Parathyroid adenoma (tissue), 2 donors: ENCODE measurements around the gene GALNT10.

Experiments
- H2AFZ ChIP-seq: fragments of 300-600 bp; sonication (generic); one replicate; pipeline ENCODE4 v1.7.0; 2017; ENCODE audit warnings: antibody characterized with exemption, mild to moderate bottlenecking
- H3K27ac ChIP-seq: fragments of 300-600 bp; sonication (generic); one replicate; pipeline ENCODE4 v1.7.0; 2017
- H3K27me3 ChIP-seq: fragments of 300-600 bp; sonication (generic); one replicate; pipeline ENCODE4 v1.7.0; 2017; ENCODE audit warnings: low read length; ENCODE audit not compliant: control insufficient read depth, insufficient read depth
- H3K36me3 ChIP-seq: fragments of 300-600 bp; sonication (generic); one replicate; pipeline ENCODE4 v1.7.0; 2017; ENCODE audit warnings: low read length; ENCODE audit not compliant: control insufficient read depth, insufficient read depth
- H3K4me1 ChIP-seq: fragments of 300-600 bp; sonication (generic); one replicate; pipeline ENCODE4 v1.7.0; 2017; ENCODE audit warnings: control low read depth
- H3K4me2 ChIP-seq: fragments of 300-600 bp; sonication (generic); one replicate; pipeline ENCODE4 v1.7.0; 2017; ENCODE audit warnings: low read length
- H3K4me3 ChIP-seq: fragments of 300-600 bp; sonication (generic); one replicate; pipeline ENCODE4 v1.7.0; 2017; ENCODE audit warnings: low read depth, low read length
- H3K79me2 ChIP-seq: fragments of 300-600 bp; sonication (generic); one replicate; pipeline ENCODE4 v1.7.0; 2017; ENCODE audit warnings: control low read depth
- H3K9ac ChIP-seq: fragments of 300-600 bp; sonication (generic); one replicate; pipeline ENCODE4 v1.7.0; 2017; ENCODE audit warnings: mild to moderate bottlenecking
- H3K9me3 ChIP-seq: fragments of 300-600 bp; sonication (generic); one replicate; pipeline ENCODE4 v1.7.0; 2017; ENCODE audit warnings: low read length; ENCODE audit not compliant: control insufficient read depth
- CTCF ChIP-seq: fragments of 300-600 bp; sonication (generic); IDR thresholded peaks from one replicate; pipeline ENCODE4 v1.7.0; 2017; ENCODE audit warnings: antibody characterized with exemption, mild to moderate bottlenecking
- donor health status: primary hyperparathyroidism.

GALNT10 gene

DNA sequence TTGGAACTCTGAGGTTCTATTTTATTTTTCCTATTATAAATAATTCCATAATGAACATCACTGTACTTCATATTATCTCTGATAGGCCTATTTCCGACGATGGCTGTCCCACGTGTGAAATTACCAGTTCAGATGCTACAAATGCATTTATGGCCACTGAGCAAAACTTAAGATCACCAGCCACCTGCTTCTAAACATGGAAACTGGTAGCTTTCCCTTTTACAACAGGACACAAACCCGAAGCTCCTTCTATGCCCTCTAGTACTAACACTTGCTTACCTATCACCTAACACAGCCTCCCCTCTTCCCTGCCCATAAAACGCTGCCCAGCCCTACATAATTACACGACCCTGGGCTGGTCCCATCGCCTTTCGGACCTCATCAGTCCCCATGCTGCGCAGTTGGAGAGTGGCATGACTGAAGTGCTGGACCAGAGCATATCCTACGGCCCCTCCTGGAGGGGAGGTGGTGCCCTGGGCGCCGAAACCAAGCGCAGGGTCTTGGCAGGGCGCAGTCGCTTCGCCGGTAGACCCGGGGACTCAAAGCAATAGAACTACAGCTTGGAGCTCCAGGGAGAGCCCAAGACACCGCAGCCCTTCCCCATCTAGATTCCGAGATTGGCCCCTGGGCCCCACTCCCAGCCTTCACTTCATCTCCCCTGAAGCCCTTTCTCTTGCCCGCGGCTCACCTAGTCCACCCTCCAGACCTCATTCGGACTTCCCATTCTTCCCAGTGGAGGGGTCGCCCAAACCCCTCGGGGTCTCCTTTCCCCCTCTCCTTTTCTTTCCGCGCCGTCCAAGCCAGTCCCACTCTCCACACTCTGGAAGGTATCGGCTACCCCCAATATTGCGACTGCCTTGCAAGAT lies 254.3 kb downstream of the GALNT10 start:
- Histone ChIP-seq H3K4me1 (no peaks in the 10 kb centered on the region), H3K9me3 (no peaks in the 10 kb centered on the region), H3K27ac (peak overlapping the region; percentile 16), H3K4me3 (peak overlapping the region; percentile 90), H3K36me3 (no peaks in the 10 kb centered on the region), H3K9ac (peak overlapping the region; percentile 9), H2AFZ (peak overlapping the region; percentile 83), H3K4me2 (peak overlapping the region; percentile 68), H3K79me2 (peaks cover 13% of the 10 kb centered on the region), H3K27me3 (no peaks in the 10 kb centered on the region)
- TF ChIP-seq CTCF: no peak

GRCh38 chr5:154445422-154446194 lies 255.1 kb downstream of the GALNT10 start, which contains the start of gene SAP30L:
SAP30L (plus strand) TSS chr5:154445997; CDS start chr5:154446605, 608 bp downstream.
- peak within 1 kb of the TSS; percentile 58 for H3K27ac ChIP-seq
- peak within 1 kb of the TSS; percentile 41 for H3K9ac ChIP-seq
- TF ChIP-seq CTCF: no peak
- peaks cover 13% of the 10 kb centered on the region for H3K79me2 ChIP-seq
- no peaks in the 10 kb centered on the region for H3K9me3 ChIP-seq
- no peaks in the 10 kb centered on the region for H3K27me3 ChIP-seq
- no peaks in the 10 kb centered on the region for H3K36me3 ChIP-seq
- peak within 1 kb of the TSS; percentile 90 for H3K4me3 ChIP-seq
- no peaks in the 10 kb centered on the region for H3K4me1 ChIP-seq
- H2AFZ ChIP-seq: peak within 1 kb of the TSS; percentile 83
- peak within 1 kb of the TSS; percentile 71 for H3K4me2 ChIP-seq

DNA sequence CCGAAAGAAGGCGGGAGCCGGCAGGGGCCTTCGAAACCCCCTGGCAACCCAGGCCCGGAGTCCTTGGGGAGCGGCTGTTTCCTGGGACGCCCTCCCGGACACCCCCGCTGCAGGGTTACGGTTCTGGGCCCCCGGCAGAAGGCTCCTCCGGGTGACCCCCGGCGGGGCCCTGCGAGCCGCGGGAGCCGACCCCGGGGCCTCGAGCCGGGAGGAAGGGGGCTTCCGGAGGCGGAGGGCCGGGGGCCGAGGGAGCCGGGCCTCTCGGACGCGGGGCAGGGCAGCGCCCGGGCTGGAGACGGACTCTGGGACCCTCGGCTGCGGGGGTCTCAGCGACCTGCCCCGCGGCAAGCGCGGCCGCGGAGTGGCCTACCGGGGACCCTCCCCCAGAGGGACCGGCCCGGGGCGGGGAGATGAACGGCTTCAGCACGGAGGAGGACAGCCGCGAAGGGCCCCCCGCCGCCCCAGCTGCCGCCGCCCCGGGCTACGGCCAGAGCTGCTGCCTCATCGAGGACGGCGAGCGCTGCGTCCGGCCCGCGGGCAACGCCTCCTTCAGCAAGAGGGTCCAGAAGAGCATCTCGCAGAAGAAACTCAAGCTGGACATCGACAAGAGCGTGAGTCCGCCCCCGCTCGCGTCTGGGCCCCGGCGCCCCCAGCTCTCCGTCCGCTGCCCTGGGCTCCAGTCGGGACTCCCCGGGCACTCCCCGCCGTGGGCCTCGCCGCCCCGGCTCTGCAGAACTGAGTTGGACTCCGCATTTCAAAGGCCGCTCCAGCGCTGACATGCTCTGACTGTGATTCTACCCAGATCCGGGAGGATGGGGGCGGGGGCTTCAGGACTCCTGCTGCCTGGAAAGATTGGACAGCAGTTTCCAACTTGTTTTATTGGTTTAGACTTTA lies 255.9 kb downstream of the GALNT10 start:
- Histone ChIP-seq H3K4me3 (peak overlapping the region; percentile 65), H3K79me2 (peaks cover 13% of the 10 kb centered on the region), H3K4me2 (peak overlapping the region; percentile 71), H3K27me3 (no peaks in the 10 kb centered on the region), H2AFZ (peak overlapping the region; percentile 80), H3K4me1 (no peaks in the 10 kb centered on the region), H3K9me3 (no peaks in the 10 kb centered on the region), H3K36me3 (no peaks in the 10 kb centered on the region), H3K9ac (peak overlapping the region; percentile 41), H3K27ac (peak overlapping the region; percentile 58)
- TF ChIP-seq CTCF: no peak

DNA sequence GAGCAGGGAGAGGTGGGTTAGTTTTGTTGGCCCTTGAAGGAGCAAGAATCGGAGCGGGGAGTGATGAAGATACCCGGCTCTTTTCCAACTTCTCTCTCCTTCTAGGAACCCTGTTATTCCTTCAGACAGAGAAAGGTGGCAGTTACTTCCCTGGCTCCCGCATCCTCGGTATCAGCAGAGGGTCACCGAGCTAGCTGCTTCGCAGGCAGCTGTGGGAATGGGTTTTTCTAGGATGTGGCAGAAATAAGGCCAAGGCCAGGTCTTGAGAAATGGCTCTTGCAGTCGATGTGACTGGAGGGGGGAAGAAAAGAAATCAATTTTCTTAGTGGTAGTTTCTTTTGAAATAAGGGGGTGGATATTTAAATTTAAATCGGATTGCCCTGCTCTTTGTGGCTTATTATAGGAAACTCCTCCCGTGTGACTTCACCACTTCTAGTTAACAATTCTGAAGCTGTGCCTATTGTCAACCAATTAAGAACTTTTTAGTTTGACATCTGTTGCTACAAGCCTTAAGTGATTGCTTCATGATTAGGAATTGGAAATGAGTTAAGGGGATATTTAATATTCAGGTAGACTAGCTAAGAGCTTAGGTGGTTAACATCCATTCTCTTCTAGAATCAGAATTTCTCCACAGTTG lies 256.7 kb downstream of the GALNT10 start:
- no peaks in the 10 kb centered on the region for H3K27me3 ChIP-seq
- H3K36me3 ChIP-seq: no peaks in the 10 kb centered on the region
- H3K27ac ChIP-seq: peak overlapping the region; percentile 58
- H3K4me2 ChIP-seq: peak overlapping the region; percentile 71
- TF ChIP-seq CTCF: no peak
- no peaks in the 10 kb centered on the region for H3K4me1 ChIP-seq
- no peaks in the 10 kb centered on the region for H3K9me3 ChIP-seq
- peaks cover 13% of the 10 kb centered on the region for H3K79me2 ChIP-seq
- peak overlapping the region; percentile 65 for H3K4me3 ChIP-seq
- no peak overlapping the region for H3K9ac ChIP-seq
- peak overlapping the region; percentile 80 for H2AFZ ChIP-seq
